SIG-M5 (cell line): ENCODE results near the gene COA8.
"Not testable (repeated sequence)": the region's sequence is repeated elsewhere in the genome, so short reads cannot be mapped to it uniquely, and the experiment has no call there.

Source experiments
- DNase-seq: peaks from one replicate; lab custom pipeline; 2025; lab: John Stamatoyannopoulos, UW

The COA8 gene

GRCh38 chr14:103574104-103574503 lies 11.3 kb downstream of the COA8 start:
- no peak for DNase-seq

- no peak for DNase-seq
Observed at GRCh38 chr14:103574707-103575285, 12.0 kb downstream of the COA8 start.

GRCh38 chr14:103576371-103577024 lies 13.7 kb downstream of the COA8 start:
- no peak for DNase-seq

GRCh38 chr14:103578401-103579075 lies 15.8 kb downstream of the COA8 start:
- no peak for DNase-seq

- no peak for DNase-seq
Observed at GRCh38 chr14:103581206-103581605, 18.4 kb downstream of the COA8 start.

- DNase-seq = no peak
Observed at GRCh38 chr14:103581954-103582703, 19.4 kb downstream of the COA8 start.

- DNase-seq = no peak
Observed at GRCh38 chr14:103584326-103584915, 21.7 kb downstream of the COA8 start.

- DNase-seq = no peak
Observed at GRCh38 chr14:103593577-103593976, 30.8 kb downstream of the COA8 start.

GRCh38 chr14:103594265-103594664 lies 31.5 kb downstream of the COA8 start:
- DNase-seq = no peak

- DNase-seq = no peak
Observed at GRCh38 chr14:103597623-103598377, 35.0 kb downstream of the COA8 start.

- DNase-seq = no peak
Observed at GRCh38 chr14:103600503-103600902, 37.7 kb downstream of the COA8 start.

- no peak for DNase-seq
Observed at GRCh38 chr14:103604620-103605019, 41.9 kb downstream of the COA8 start.

- DNase-seq = peak; percentile 45
Observed at GRCh38 chr14:103606963-103607668, 44.4 kb downstream of the COA8 start.

GRCh38 chr14:103607822-103608221 lies 45.1 kb downstream of the COA8 start:
- DNase-seq = no peak

GRCh38 chr14:103609081-103609480 lies 46.3 kb downstream of the COA8 start:
- not testable (repeated sequence) for DNase-seq

GRCh38 chr14:103611215-103611614 lies 48.5 kb downstream of the COA8 start:
- DNase-seq = no peak

- DNase-seq = no peak
Observed at GRCh38 chr14:103613517-103613916, 50.8 kb downstream of the COA8 start.

GRCh38 chr14:103616635-103617300 lies 54.0 kb downstream of the COA8 start:
- no peak for DNase-seq

- no peak for DNase-seq
Observed at GRCh38 chr14:103619057-103619456, 56.3 kb downstream of the COA8 start.

GRCh38 chr14:103621860-103622259 lies 59.1 kb downstream of the COA8 start:
- no peak for DNase-seq
